Endodermal cell (in vitro differentiated cells): Measurements from ENCODE around the gene KRAS. TPM values are rescaled to one million over a fixed set of nuclear protein-coding genes. Genes with fewer than 3 reads are reported as not detected.

Source experiments
- DNase-seq: peaks from one replicate; pipeline ENCODE4 v3.0.0-alpha.2; 2017
- H3K27ac ChIP-seq: 2 replicates; pipeline ENCODE4 v1.5.1; 2013; ENCODE audit warnings: mild to moderate bottlenecking, low read depth, low read length, moderate library complexity
- H3K27me3 ChIP-seq: 2 replicates; pipeline ENCODE4 v1.6.1; 2013; ENCODE audit warnings: mild to moderate bottlenecking, low read length, moderate library complexity; ENCODE audit not compliant: insufficient read depth, control insufficient read depth, poor library complexity, severe bottlenecking
- H3K36me3 ChIP-seq: 2 replicates; pipeline ENCODE4 v1.7.0; 2013; ENCODE audit warnings: mild to moderate bottlenecking, low read length, moderate library complexity; ENCODE audit not compliant: control insufficient read depth, insufficient read depth
- H3K4me1 ChIP-seq: one replicate; pipeline ENCODE4 v1.7.0; 2013; ENCODE audit warnings: low read length; ENCODE audit not compliant: control insufficient read depth, insufficient read depth
- H3K4me3 ChIP-seq: 2 replicates; pipeline ENCODE4 v1.5.1; 2013; ENCODE audit warnings: mild to moderate bottlenecking, low read length, moderate library complexity
- H3K9ac ChIP-seq: 2 replicates; pipeline ENCODE4 v1.6.1; 2013; ENCODE audit warnings: mild to moderate bottlenecking, low read length, moderate library complexity; ENCODE audit not compliant: poor library complexity, severe bottlenecking; ENCODE audit errors: extremely low read depth
- H3K9me3 ChIP-seq: 2 replicates; pipeline ENCODE4 v1.6.1; 2013; ENCODE audit warnings: mild to moderate bottlenecking, low read length, moderate library complexity; ENCODE audit not compliant: control insufficient read depth
- H3K27ac Mint-ChIP-seq: 2 replicates; pipeline ENCODE4 v1.8.0; 2020; ENCODE audit warnings: mixed read lengths
- H3K27me3 Mint-ChIP-seq: 2 replicates; pipeline ENCODE4 v1.8.0; 2021; ENCODE audit warnings: mild to moderate bottlenecking, mixed read lengths; ENCODE audit not compliant: insufficient read depth
- H3K36me3 Mint-ChIP-seq: 2 replicates; pipeline ENCODE4 v1.8.0; 2020; ENCODE audit warnings: low read depth, mixed read lengths
- H3K4me1 Mint-ChIP-seq: 2 replicates; pipeline ENCODE4 v1.8.0; 2020; ENCODE audit warnings: mixed read lengths
- H3K4me3 Mint-ChIP-seq: 2 replicates; pipeline ENCODE4 v1.8.0; 2020; ENCODE audit warnings: mild to moderate bottlenecking, moderate library complexity, mixed read lengths
- H3K9me3 Mint-ChIP-seq: 2 replicates; pipeline ENCODE4 v1.8.0; 2020; ENCODE audit warnings: mild to moderate bottlenecking, mixed read lengths
- WGBS, 2 experiments: methylation state at CpG; one replicate each; pipeline versions ENCODE4 v1.1.5 to v1.1.7; 2013; ENCODE audit warnings: missing lambda C conversion rate in 2 of 2, mixed read lengths in 1 of 2; ENCODE audit not compliant: insufficient coverage in 1 of 2, insufficient read length in 1 of 2; 5-methylcytosine and 5-hydroxymethylcytosine counted together
- total RNA-seq, 2 donors: library from RNA; stranded (reverse); fragmentation: NEBNext Ultra II Directional in 1 of 2; extraction: Animal tissue kit (Norgen Biotek cat#: 25700) in 1 of 2; gene quantifications; 2 replicates in 1 of 2; 3 replicates in 1 of 2; pipeline ENCODE4 v1.2.1, GENCODE V29; 2021
- TF ChIP-seq, protein P1 (sequence below): fragments of 200-600 bp; sonication (generic); conservative IDR thresholded peaks from 2 replicates; pipeline ENCODE4 v1.5.0; 2021; ENCODE audit warnings: antibody characterized with exemption, mild to moderate bottlenecking

KRAS gene
- total RNA-seq, 2 donors from 2014 or later = 58.0 to 140 TPM

DNA sequence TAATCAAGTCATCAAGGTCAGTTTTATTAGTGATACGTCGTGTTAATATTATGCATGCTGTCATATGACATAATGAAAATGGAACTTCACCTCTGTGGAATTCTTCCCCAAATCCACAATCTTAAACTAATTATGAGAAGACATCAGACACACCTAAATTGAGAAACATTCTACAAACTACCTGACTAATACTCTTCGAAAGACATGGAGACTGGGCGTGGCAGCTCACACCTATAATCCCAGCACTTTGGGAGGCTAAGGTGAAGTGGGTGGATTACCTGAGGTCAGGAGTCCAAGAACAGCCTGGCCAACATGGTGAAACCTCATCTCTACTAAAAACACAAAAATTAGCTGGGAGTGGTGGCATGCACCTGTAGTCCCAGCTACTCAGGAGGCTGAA is 33.3 kb upstream of the KRAS start:
- peaks cover 3% of the 10 kb centered on the region for H3K9me3 ChIP-seq
- H3K27me3 Mint-ChIP-seq = peaks cover 4% of the 10 kb centered on the region
- WGBS, 2 experiments = 92% methylated on average over 4 of the region's 4 CpGs; no CpG with 5 or more reads in 1 of the 2 experiments
- DNase-seq = no peak
- H3K9me3 Mint-ChIP-seq = peaks cover 2% of the 10 kb centered on the region
- no peak overlapping the region for H3K4me3 Mint-ChIP-seq
- no peaks in the 10 kb centered on the region for H3K27me3 ChIP-seq
- H3K36me3 ChIP-seq = no peaks in the 10 kb centered on the region
- no peaks in the 10 kb centered on the region for H3K36me3 Mint-ChIP-seq
- no peak overlapping the region for H3K27ac ChIP-seq
- H3K27ac Mint-ChIP-seq = no peak overlapping the region
- no peak overlapping the region for H3K4me3 ChIP-seq
- H3K9ac ChIP-seq = no peak overlapping the region
- no peaks in the 10 kb centered on the region for H3K4me1 ChIP-seq
- H3K4me1 Mint-ChIP-seq = no peaks in the 10 kb centered on the region
- TF ChIP-seq, protein P1, sequence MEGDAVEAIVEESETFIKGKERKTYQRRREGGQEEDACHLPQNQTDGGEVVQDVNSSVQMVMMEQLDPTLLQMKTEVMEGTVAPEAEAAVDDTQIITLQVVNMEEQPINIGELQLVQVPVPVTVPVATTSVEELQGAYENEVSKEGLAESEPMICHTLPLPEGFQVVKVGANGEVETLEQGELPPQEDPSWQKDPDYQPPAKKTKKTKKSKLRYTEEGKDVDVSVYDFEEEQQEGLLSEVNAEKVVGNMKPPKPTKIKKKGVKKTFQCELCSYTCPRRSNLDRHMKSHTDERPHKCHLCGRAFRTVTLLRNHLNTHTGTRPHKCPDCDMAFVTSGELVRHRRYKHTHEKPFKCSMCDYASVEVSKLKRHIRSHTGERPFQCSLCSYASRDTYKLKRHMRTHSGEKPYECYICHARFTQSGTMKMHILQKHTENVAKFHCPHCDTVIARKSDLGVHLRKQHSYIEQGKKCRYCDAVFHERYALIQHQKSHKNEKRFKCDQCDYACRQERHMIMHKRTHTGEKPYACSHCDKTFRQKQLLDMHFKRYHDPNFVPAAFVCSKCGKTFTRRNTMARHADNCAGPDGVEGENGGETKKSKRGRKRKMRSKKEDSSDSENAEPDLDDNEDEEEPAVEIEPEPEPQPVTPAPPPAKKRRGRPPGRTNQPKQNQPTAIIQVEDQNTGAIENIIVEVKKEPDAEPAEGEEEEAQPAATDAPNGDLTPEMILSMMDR = no peak

DNA sequence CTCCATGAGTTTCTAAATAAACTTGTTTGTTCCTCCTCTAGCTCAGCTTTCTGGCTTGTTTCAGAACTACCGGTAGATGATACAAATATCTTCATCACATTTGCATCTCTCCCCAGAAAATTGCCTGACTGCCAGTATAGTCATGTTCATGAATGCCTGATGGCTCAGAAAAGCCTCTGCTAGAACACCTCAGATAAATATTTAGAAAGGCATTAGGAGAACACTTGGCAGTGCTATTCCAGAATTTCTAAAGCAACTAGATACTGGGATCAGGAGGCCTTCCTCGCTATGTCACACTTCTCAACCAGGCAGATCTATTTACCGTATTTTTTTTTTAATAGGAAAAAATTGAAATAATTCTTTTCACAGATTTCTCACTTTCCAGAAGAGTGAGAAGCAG is 32.3 kb upstream of the KRAS start:
- Histone ChIP-seq H3K27me3 (no peaks in the 10 kb centered on the region), H3K4me3 (no peak overlapping the region), H3K9me3 (no peaks in the 10 kb centered on the region), H3K36me3 (no peaks in the 10 kb centered on the region), H3K4me1 (no peaks in the 10 kb centered on the region), H3K27ac (no peak overlapping the region), H3K9ac (no peak overlapping the region)
- Mint-ChIP-seq H3K4me3 (no peak overlapping the region), H3K27ac (no peak overlapping the region), H3K4me1 (no peaks in the 10 kb centered on the region), H3K9me3 (no peaks in the 10 kb centered on the region), H3K27me3 (peaks cover 4% of the 10 kb centered on the region), H3K36me3 (no peaks in the 10 kb centered on the region)
- 89 to 100% methylated on average over 1 to 2 of the region's 3 CpGs for WGBS, 2 experiments
- no peak for DNase-seq
- TF ChIP-seq, protein P1 = no peak

DNA sequence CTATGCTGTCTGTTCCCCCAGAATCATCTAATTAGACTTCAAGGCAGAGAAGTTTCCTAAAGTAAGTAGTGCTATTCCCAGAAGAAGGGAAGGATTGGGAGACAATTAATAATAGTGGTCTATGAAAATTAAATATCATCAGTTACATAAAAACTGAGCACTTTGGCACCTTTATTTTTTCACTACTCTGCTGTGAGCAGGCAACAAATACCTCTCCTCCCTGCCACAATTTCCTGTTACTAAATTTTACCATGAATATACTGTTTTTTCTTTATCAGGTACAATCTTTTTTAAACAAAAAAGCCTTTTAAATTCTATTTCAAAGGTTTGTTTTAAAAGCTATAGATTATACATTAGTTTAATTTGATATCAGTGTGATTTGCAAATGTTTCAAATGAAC is 29.4 kb upstream of the KRAS start:
- no peaks in the 10 kb centered on the region for H3K36me3 Mint-ChIP-seq
- no peak overlapping the region for H3K4me3 ChIP-seq
- no peaks in the 10 kb centered on the region for H3K27me3 Mint-ChIP-seq
- no peaks in the 10 kb centered on the region for H3K9me3 Mint-ChIP-seq
- TF ChIP-seq, protein P1 = no peak
- no peaks in the 10 kb centered on the region for H3K36me3 ChIP-seq
- no peaks in the 10 kb centered on the region for H3K4me1 Mint-ChIP-seq
- no peak overlapping the region for H3K27ac ChIP-seq
- no peaks in the 10 kb centered on the region for H3K9me3 ChIP-seq
- H3K27me3 ChIP-seq = no peaks in the 10 kb centered on the region
- H3K4me3 Mint-ChIP-seq = no peak overlapping the region
- H3K27ac Mint-ChIP-seq = no peak overlapping the region
- no peak overlapping the region for H3K9ac ChIP-seq
- H3K4me1 ChIP-seq = no peaks in the 10 kb centered on the region
- DNase-seq = no peak
